H1 (cell line): ENCODE results near the gene GANAB. TPM values are rescaled to one million over a fixed set of nuclear protein-coding genes. Genes with fewer than 3 reads are reported as not detected.
A peak's percentile ranks its signal among the peaks of the same experiment; 100 is the strongest.

Source experiments
- CTCF ChIA-PET: fragments of 300-600 bp; sonication (Branson Sonifier 250); formaldehyde crosslinking; loops from one replicate; lab custom pipeline; 2021; ENCODE audit not compliant: partially characterized antibody; lab: Charles Lee
- POLR2A ChIA-PET: fragments of 300-600 bp; sonication (Branson Sonifier 250); formaldehyde crosslinking; loops from one replicate; lab custom pipeline; 2021; ENCODE audit warnings: inconsistent platforms; ENCODE audit not compliant: partially characterized antibody; lab: Charles Lee
- DNase-seq, 2 experiments: peaks; one replicate each; pipeline versions ENCODE4 v3.0.0 to v3.0.0-alpha.2; 2010 to 2022; ENCODE audit warnings: low spot score in 2 of 2, low read depth in 1 of 2, mixed read lengths in 1 of 2
- FAIRE-seq: peaks from 2 replicates; lab custom pipeline; 2011; peaks lifted over from hg19 to GRCh38; lab: Jason Lieb, UNC
- H2AFZ ChIP-seq: 2 replicates; pipeline ENCODE4 v1.8.1; 2012; ENCODE audit warnings: low read length, inconsistent platforms
- H2AK5ac ChIP-seq: 2 replicates; pipeline ENCODE4 v1.6.1; 2013; ENCODE audit warnings: low read depth, low read length
- H2BK120ac ChIP-seq: replicated peaks from 2 replicates; pipeline ENCODE3; 2013; ENCODE audit warnings: low read depth, low read length, inconsistent platforms
- H2BK12ac ChIP-seq: 2 replicates; pipeline ENCODE4 v1.6.1; 2013; ENCODE audit warnings: low read depth, low read length
- H2BK15ac ChIP-seq: 2 replicates; pipeline ENCODE4 v1.6.1; 2013; ENCODE audit warnings: low read length
- H2BK20ac ChIP-seq: 2 replicates; pipeline ENCODE4 v1.6.1; 2013; ENCODE audit warnings: low read length
- H2BK5ac ChIP-seq: 2 replicates; pipeline ENCODE4 v1.6.1; 2013; ENCODE audit warnings: low read depth, low read length
- H3K14ac ChIP-seq: 2 replicates; pipeline ENCODE4 v1.6.1; 2013; ENCODE audit warnings: inconsistent platforms; ENCODE audit not compliant: insufficient read length
- H3K18ac ChIP-seq: 2 replicates; pipeline ENCODE4 v1.6.1; 2013; ENCODE audit warnings: low read length; ENCODE audit errors: extremely low read depth
- H3K23ac ChIP-seq: 2 replicates; pipeline ENCODE4 v1.6.1; 2013; ENCODE audit warnings: inconsistent platforms; ENCODE audit not compliant: insufficient read length
- H3K23me2 ChIP-seq: 2 replicates; pipeline ENCODE4 v1.6.1; 2013; ENCODE audit warnings: low read depth, low read length
- H3K27ac ChIP-seq: 2 replicates; pipeline ENCODE4 v1.6.1; 2011; ENCODE audit warnings: low read depth, low read length, inconsistent platforms
- H3K27me3 ChIP-seq, 4 experiments: replicated peaks in 1 of 4; 1 replicate in 1 of 4; 2 replicates in 3 of 4; pipeline versions ENCODE4 v1.6.1 to v1.8.1; 2011 to 2013; ENCODE audit warnings: low read length in 3 of 4, mild to moderate bottlenecking in 3 of 4, inconsistent platforms in 2 of 4, mixed read lengths in 2 of 4, moderate library complexity in 1 of 4; ENCODE audit not compliant: control insufficient read depth in 3 of 4, insufficient read depth in 3 of 4; ENCODE audit errors: extremely low read depth in 1 of 4
- H3K36me3 ChIP-seq, 4 experiments: 2 replicates each; pipeline versions ENCODE4 v1.6.1 to v1.8.1; 2011 to 2013; ENCODE audit warnings: mild to moderate bottlenecking in 4 of 4, low read length in 3 of 4, moderate library complexity in 2 of 4, control low read depth in 1 of 4, inconsistent platforms in 1 of 4; ENCODE audit not compliant: insufficient read depth in 4 of 4, control insufficient read depth in 2 of 4
- H3K4ac ChIP-seq: replicated peaks from 2 replicates; pipeline ENCODE3; 2013; ENCODE audit warnings: low read length, low read depth, mixed read lengths, inconsistent platforms; ENCODE audit not compliant: insufficient read length
- H3K4me1 ChIP-seq, 4 experiments: replicated peaks in 1 of 4; 1 replicate in 1 of 4; 2 replicates in 3 of 4; pipeline versions ENCODE4 v1.6.1 to v1.8.1; 2011 to 2013; ENCODE audit warnings: low read length in 3 of 4, inconsistent platforms in 2 of 4, mixed read lengths in 1 of 4; ENCODE audit not compliant: insufficient read depth in 4 of 4, control insufficient read depth in 3 of 4
- H3K4me2 ChIP-seq, 2 experiments: 2 replicates each; pipeline versions ENCODE4 v1.6.1 to v1.8.1; 2011 to 2013; ENCODE audit warnings: low read depth in 2 of 2, low read length in 2 of 2, control low read depth in 1 of 2, inconsistent platforms in 1 of 2, mild to moderate bottlenecking in 1 of 2; ENCODE audit not compliant: insufficient read depth in 1 of 2
- H3K4me3 ChIP-seq, 4 experiments: fragments of 200-600, 300-600 bp in 1 of 4; sonication (generic), shearing (Covaris generic), sonication (Bioruptor Twin) in 1 of 4; 2 replicates each; pipeline versions ENCODE4 v1.5.1 to v1.8.1; 2011 to 2016; ENCODE audit warnings: low read length in 4 of 4, low read depth in 3 of 4, control low read depth in 2 of 4, inconsistent platforms in 2 of 4, mild to moderate bottlenecking in 2 of 4, mixed read lengths in 1 of 4, moderate library complexity in 1 of 4; ENCODE audit not compliant: insufficient read depth in 2 of 4; ENCODE audit errors: extremely low read depth in 1 of 4
- H3K56ac ChIP-seq: replicated peaks from 2 replicates; pipeline ENCODE3; 2013; ENCODE audit warnings: low read depth, mild to moderate bottlenecking, mixed read lengths, low read length, inconsistent platforms; ENCODE audit not compliant: insufficient read length
- H3K79me1 ChIP-seq: 2 replicates; pipeline ENCODE4 v1.6.1; 2013; ENCODE audit warnings: low read depth, low read length, control low read depth
- H3K79me2 ChIP-seq, 2 experiments: 2 replicates each; pipeline versions ENCODE4 v1.6.1 to v1.8.1; 2012 to 2013; ENCODE audit warnings: low read length in 2 of 2, mild to moderate bottlenecking in 2 of 2, inconsistent platforms in 1 of 2; ENCODE audit not compliant: insufficient read depth in 2 of 2, control insufficient read depth in 1 of 2
- H3K9ac ChIP-seq, 4 experiments: replicated peaks in 1 of 4; 1 replicate in 1 of 4; 2 replicates in 3 of 4; pipeline versions ENCODE4 v1.6.1 to v1.8.1; 2011 to 2013; ENCODE audit warnings: low read depth in 3 of 4, low read length in 3 of 4, control low read depth in 2 of 4, mild to moderate bottlenecking in 2 of 4, moderate library complexity in 2 of 4, inconsistent platforms in 1 of 4; ENCODE audit errors: extremely low read depth in 1 of 4
- H3K9me3 ChIP-seq, 2 experiments: 2 replicates each; pipeline versions ENCODE4 v1.6.1 to v1.8.1; 2012 to 2013; ENCODE audit warnings: mild to moderate bottlenecking in 2 of 2, moderate library complexity in 2 of 2, control low read depth in 1 of 2, inconsistent platforms in 1 of 2, low read depth in 1 of 2, low read length in 1 of 2, mixed read lengths in 1 of 2; ENCODE audit not compliant: insufficient read depth in 2 of 2
- H4K20me1 ChIP-seq, 2 experiments: replicated peaks in 1 of 2; 2 replicates each; pipeline versions ENCODE3 to v1.8.1; 2011 to 2013; ENCODE audit warnings: inconsistent platforms in 2 of 2, low read length in 2 of 2, mild to moderate bottlenecking in 1 of 2; ENCODE audit not compliant: insufficient read depth in 2 of 2, control insufficient read depth in 1 of 2
- H4K5ac ChIP-seq: 2 replicates; pipeline ENCODE4 v1.6.1; 2013; ENCODE audit warnings: low read length, low read depth, mixed read lengths, inconsistent platforms; ENCODE audit not compliant: insufficient read length
- H4K8ac ChIP-seq: 2 replicates; pipeline ENCODE4 v1.8.0; 2013; ENCODE audit warnings: mild to moderate bottlenecking, moderate library complexity, low read length, inconsistent platforms; ENCODE audit not compliant: insufficient read depth; ENCODE audit errors: extremely low read depth
- H4K91ac ChIP-seq: replicated peaks from 2 replicates; pipeline ENCODE3; 2013; ENCODE audit warnings: low read length, mixed read lengths, inconsistent platforms; ENCODE audit not compliant: insufficient read length
- BACH1 ChIP-seq: IDR thresholded peaks from 2 replicates; pipeline ENCODE4 v1.6.1; 2012; ENCODE audit warnings: low read length, improper control_type of control experiment
- CEBPB ChIP-seq: IDR thresholded peaks from 2 replicates; pipeline ENCODE4 v1.6.1; 2012; ENCODE audit warnings: low read depth, low read length
- EP300 ChIP-seq, 2 experiments: IDR thresholded peaks; 1 replicate in 1 of 2; 2 replicates in 1 of 2; pipeline ENCODE4 v1.6.1; 2011 to 2012; ENCODE audit warnings: low read depth in 2 of 2, low read length in 2 of 2, mild to moderate bottlenecking in 2 of 2, borderline replicate concordance in 1 of 2, inconsistent platforms in 1 of 2, moderate library complexity in 1 of 2
- GTF2F1 ChIP-seq: IDR thresholded peaks from 2 replicates; pipeline ENCODE4 v1.6.1; 2012; ENCODE audit warnings: low read depth, low read length, improper control_type of control experiment, borderline replicate concordance
- JUN ChIP-seq: IDR thresholded peaks from 2 replicates; pipeline ENCODE4 v1.6.1; 2011; ENCODE audit warnings: low read depth, mild to moderate bottlenecking, improper control_type of control experiment, low read length
- KDM5A ChIP-seq: fragments of 200-600 bp; IDR thresholded peaks from 2 replicates; pipeline ENCODE4 v1.7.1; 2012; ENCODE audit warnings: mild to moderate bottlenecking, low read length, inconsistent platforms, mixed read lengths
- SP4 ChIP-seq: IDR thresholded peaks from 2 replicates; pipeline ENCODE4 v1.6.1; 2012; ENCODE audit warnings: low read length, inconsistent platforms
- TCF12 ChIP-seq: IDR thresholded peaks from 2 replicates; pipeline ENCODE4 v1.6.1; 2011; ENCODE audit warnings: low read depth, mild to moderate bottlenecking, low read length
- ZNF274 ChIP-seq: IDR thresholded peaks from 2 replicates; pipeline ENCODE4 v1.7.0; 2012; ENCODE audit warnings: low read length, borderline replicate concordance; ENCODE audit errors: extremely low read depth
- WGBS, 2 experiments: shearing (Covaris generic) in 1 of 2; methylation state at CpG; one replicate each; pipeline versions ENCODE4 v1.1.6 to v1.1.7; 2013 to 2015; ENCODE audit warnings: low lambda C conversion rate in 2 of 2, mixed read lengths in 2 of 2, inconsistent platforms in 1 of 2, low coverage in 1 of 2, missing lambda C conversion rate in 1 of 2; ENCODE audit not compliant: insufficient replicate concordance in 2 of 2, insufficient coverage in 1 of 2, insufficient read length in 1 of 2; ENCODE audit errors: extremely low coverage in 1 of 2, missing lambda C conversion rate in 1 of 2; 5-methylcytosine and 5-hydroxymethylcytosine counted together
- polyA plus RNA-seq, 7 experiments: library from polyadenylated mRNA; depleted of rRNA in 3 of 7; stranded (reverse) in 5 of 7; unstranded in 2 of 7; fragments of >200 nt in 5 of 7; fragments of 200-250 nt in 2 of 7; gene quantifications; 1 replicate in 5 of 7; 2 replicates in 1 of 7; 4 replicates in 1 of 7; pipeline versions ENCODE4 v1.2.1 to v1.2.3, GENCODE V29; 2011 to 2013; ENCODE audit warnings: missing spikeins in 2 of 7, mixed read lengths in 2 of 7
- total RNA-seq: library from RNA; stranded (reverse); fragmentation: NEBNext Ultra II Directional; extraction: Animal tissue kit (Norgen Biotek cat#: 25700); gene quantifications from 2 replicates; pipeline ENCODE4 v1.2.1, GENCODE V29; 2021
- TF ChIP-seq, protein P1 (sequence below): IDR thresholded peaks from 2 replicates; pipeline ENCODE4 v1.6.1; 2012; ENCODE audit warnings: low read length, inconsistent platforms

GANAB gene
- total and polyA plus RNA-seq, 2 of the 8 experiments (the other 6 are each of a cell fraction or from before 2014, with no cell fraction given), result 289 to 330 TPM

DNA sequence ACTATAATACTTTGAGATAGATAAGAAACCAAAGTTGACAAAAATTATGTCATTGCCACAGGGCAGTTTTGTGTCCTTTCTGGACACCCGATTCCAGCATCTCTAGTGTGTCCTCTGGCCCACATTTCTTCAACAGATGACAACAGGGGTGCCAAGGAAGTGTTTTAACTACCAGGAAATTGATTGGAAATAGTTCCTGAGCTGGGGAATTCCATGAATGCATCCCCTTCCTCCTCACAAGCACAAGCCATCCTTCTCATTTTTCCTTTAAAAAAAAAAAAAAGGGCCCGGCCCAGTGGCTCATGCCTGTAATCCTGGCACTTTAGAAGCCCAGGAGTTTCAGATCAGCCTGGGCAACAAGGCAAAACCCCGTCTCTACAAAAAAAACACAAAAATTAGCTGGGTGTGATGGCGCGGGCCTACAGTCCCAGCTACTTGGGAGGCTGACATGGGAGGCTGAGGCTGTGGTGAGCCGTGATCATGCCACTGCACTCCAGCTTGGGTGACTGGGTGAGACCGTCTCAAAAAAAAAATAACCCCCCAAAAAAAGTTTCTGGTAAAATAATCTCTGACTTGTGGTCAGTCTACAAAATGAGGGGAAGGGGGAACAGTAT, 23.8 kb downstream of the GANAB start:
- 94% methylated on average over 7 of the region's 7 CpGs; no CpG with 5 or more reads in 1 of the 2 experiments for WGBS, 2 experiments
- no peak for FAIRE-seq
- peak overlapping the region; percentile 59 to 66 for H3K4me2 ChIP-seq
- DNase-seq, result no peak
- no peak overlapping the region for H4K8ac ChIP-seq
- H3K36me3 ChIP-seq, result peaks cover 17 to 26% (median 22%) of the 10 kb centered on the region in 4 experiments
- H3K4me3 ChIP-seq, result peak overlapping the region in 3 of 4 experiments; percentile 18 to 80 (median 23); a peak in 4 of 8 replicates
- H3K27me3 ChIP-seq, result no peaks in the 10 kb centered on the region
- no peak overlapping the region for H3K4ac ChIP-seq
- CTCF ChIA-PET, result interaction anchor here (0.7 to 3.5 kb wide), 9 partner anchors 12 to 824 kb away, joined by 3 to 25 read pairs (median 4); partner anchors contain the start of genes C11orf98 and CSKMT
- no peaks in the 10 kb centered on the region for H3K79me1 ChIP-seq
- no peak overlapping the region for H2BK20ac ChIP-seq
- no peak overlapping the region for H4K91ac ChIP-seq
- no peak overlapping the region for H3K23ac ChIP-seq
- no peak overlapping the region for H2AFZ ChIP-seq
- H3K56ac ChIP-seq, result no peak overlapping the region
- H3K14ac ChIP-seq, result no peak overlapping the region
- no peaks in the 10 kb centered on the region for H3K79me2 ChIP-seq
- H2BK15ac ChIP-seq, result no peak overlapping the region
- peaks cover 0 to 3% of the 10 kb centered on the region in 2 experiments for H4K20me1 ChIP-seq
- H3K4me1 ChIP-seq, result peaks cover 0 to 5% (median 0%) of the 10 kb centered on the region in 4 experiments; a peak in 1 of 7 replicates
- H2AK5ac ChIP-seq, result no peak overlapping the region
- H2BK12ac ChIP-seq, result no peak overlapping the region
- no peak overlapping the region for H2BK5ac ChIP-seq
- no peaks in the 10 kb centered on the region for H3K9me3 ChIP-seq
- peaks cover 4% of the 10 kb centered on the region; the same call in 1 of the 2 replicates for H3K23me2 ChIP-seq
- no peak overlapping the region; a peak in 1 of 7 replicates for H3K9ac ChIP-seq
- H3K27ac ChIP-seq, result peak overlapping the region; percentile 46; the same call in 1 of the 2 replicates
- POLR2A ChIA-PET, result interaction anchor here (0.6 to 8.6 kb wide), 28 partner anchors 9 to 233 kb away, joined by 3 to 83 read pairs (median 6); partner anchors contain the start of genes BSCL2, C11orf98, CSKMT and EEF1G
- no peak overlapping the region for H4K5ac ChIP-seq
- H3K18ac ChIP-seq, result no peak overlapping the region
- H2BK120ac ChIP-seq, result no peak overlapping the region
- TF ChIP-seq GTF2F1 (no peak), KDM5A (no peak), EP300 (IDR thresholded peaks at IDR 0.05; ENCODE audit: borderline replicate concordance in 1 of 2, low read depth in 2 of 2, low read length in 2 of 2) (no peak), TCF12 (no peak), JUN (no peak), CEBPB (no peak), BACH1 (no peak), ZNF274 (no peak), SP4 (no peak)
- TF ChIP-seq, protein P1, sequence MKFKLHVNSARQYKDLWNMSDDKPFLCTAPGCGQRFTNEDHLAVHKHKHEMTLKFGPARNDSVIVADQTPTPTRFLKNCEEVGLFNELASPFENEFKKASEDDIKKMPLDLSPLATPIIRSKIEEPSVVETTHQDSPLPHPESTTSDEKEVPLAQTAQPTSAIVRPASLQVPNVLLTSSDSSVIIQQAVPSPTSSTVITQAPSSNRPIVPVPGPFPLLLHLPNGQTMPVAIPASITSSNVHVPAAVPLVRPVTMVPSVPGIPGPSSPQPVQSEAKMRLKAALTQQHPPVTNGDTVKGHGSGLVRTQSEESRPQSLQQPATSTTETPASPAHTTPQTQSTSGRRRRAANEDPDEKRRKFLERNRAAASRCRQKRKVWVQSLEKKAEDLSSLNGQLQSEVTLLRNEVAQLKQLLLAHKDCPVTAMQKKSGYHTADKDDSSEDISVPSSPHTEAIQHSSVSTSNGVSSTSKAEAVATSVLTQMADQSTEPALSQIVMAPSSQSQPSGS, result no peak
